ENCODE results near the gene CHMP1B. TPM values are rescaled to one million over a fixed set of nuclear protein-coding genes. Genes with fewer than 3 reads are reported as not detected.
"Not testable (repeated sequence)": the region's sequence is repeated elsewhere in the genome, so short reads cannot be mapped to it uniquely, and the experiment has no call there.

The CHMP1B gene
- total and polyA plus RNA-seq, 8 donors: 33.4 to 41.8 (median 38.7) TPM

- Histone ChIP-seq H3K9me3 (no peaks in the 10 kb centered on the region), H3K27ac (peak overlapping the region; percentile 94 to 96), H3K4me1 (peaks cover 19 to 29% of the 10 kb centered on the region in 2 donors), H3K27me3 (no peaks in the 10 kb centered on the region), H3K36me3 (no peaks in the 10 kb centered on the region), H3K4me3 (peak overlapping the region; percentile 64 to 82)
- TF ChIP-seq, protein P1, sequence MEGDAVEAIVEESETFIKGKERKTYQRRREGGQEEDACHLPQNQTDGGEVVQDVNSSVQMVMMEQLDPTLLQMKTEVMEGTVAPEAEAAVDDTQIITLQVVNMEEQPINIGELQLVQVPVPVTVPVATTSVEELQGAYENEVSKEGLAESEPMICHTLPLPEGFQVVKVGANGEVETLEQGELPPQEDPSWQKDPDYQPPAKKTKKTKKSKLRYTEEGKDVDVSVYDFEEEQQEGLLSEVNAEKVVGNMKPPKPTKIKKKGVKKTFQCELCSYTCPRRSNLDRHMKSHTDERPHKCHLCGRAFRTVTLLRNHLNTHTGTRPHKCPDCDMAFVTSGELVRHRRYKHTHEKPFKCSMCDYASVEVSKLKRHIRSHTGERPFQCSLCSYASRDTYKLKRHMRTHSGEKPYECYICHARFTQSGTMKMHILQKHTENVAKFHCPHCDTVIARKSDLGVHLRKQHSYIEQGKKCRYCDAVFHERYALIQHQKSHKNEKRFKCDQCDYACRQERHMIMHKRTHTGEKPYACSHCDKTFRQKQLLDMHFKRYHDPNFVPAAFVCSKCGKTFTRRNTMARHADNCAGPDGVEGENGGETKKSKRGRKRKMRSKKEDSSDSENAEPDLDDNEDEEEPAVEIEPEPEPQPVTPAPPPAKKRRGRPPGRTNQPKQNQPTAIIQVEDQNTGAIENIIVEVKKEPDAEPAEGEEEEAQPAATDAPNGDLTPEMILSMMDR (IDR thresholded peaks at IDR 0.05): no peak
- DNase-seq (no peak), ATAC-seq (peak; percentile 46)
- intact Hi-C loops (cut with DNase I): no loop called here
Measured at GRCh38 chr18:11850821-11851145, 430 bp upstream of the CHMP1B start.

DNA sequence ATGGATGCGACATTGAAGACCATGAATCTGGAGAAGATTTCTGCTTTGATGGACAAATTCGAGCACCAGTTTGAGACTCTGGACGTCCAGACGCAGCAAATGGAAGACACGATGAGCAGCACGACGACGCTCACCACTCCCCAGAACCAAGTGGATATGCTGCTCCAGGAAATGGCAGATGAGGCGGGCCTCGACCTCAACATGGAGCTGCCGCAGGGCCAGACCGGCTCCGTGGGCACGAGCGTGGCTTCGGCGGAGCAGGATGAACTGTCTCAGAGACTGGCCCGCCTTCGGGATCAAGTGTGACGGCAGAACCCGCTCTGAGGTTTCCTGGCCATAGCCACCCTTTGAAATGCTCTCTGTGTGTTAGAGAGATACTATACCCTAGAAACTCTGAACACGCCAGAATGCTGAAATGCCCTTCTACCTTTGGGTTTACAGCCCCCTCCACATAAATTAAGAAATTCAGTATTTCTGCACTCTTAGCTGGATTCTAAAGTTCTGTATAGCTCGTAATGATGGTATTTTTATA is 659 bp downstream of the CHMP1B start:
- H3K36me3 ChIP-seq: no peaks in the 10 kb centered on the region
- H3K9me3 ChIP-seq: no peaks in the 10 kb centered on the region
- DNase-seq: peak in 3 of 4 donors; percentile 36 to 84 (median 55)
- H3K27ac ChIP-seq: peak overlapping the region; percentile 94 to 96
- no peaks in the 10 kb centered on the region for H3K27me3 ChIP-seq
- H3K4me1 ChIP-seq: peaks cover 19 to 34% of the 10 kb centered on the region in 2 donors
- TF ChIP-seq, protein P1 (IDR thresholded peaks at IDR 0.05): no peak
- intact Hi-C loops (cut with DNase I): no loop called here
- peak; percentile 48 for ATAC-seq
- peak overlapping the region; percentile 64 to 82 for H3K4me3 ChIP-seq

- DNase-seq; H3K4me3 ChIP-seq; H3K27me3 ChIP-seq; H3K36me3 ChIP-seq; ATAC-seq; intact Hi-C loops (cut with DNase I); H3K27ac ChIP-seq; H3K9me3 ChIP-seq: not testable (repeated sequence)
- peaks cover 19 to 47% of the 10 kb centered on the region in 2 donors for H3K4me1 ChIP-seq
Measured at GRCh38 chr18:11854554-11854953, 3.3 kb downstream of the CHMP1B start.

DNA sequence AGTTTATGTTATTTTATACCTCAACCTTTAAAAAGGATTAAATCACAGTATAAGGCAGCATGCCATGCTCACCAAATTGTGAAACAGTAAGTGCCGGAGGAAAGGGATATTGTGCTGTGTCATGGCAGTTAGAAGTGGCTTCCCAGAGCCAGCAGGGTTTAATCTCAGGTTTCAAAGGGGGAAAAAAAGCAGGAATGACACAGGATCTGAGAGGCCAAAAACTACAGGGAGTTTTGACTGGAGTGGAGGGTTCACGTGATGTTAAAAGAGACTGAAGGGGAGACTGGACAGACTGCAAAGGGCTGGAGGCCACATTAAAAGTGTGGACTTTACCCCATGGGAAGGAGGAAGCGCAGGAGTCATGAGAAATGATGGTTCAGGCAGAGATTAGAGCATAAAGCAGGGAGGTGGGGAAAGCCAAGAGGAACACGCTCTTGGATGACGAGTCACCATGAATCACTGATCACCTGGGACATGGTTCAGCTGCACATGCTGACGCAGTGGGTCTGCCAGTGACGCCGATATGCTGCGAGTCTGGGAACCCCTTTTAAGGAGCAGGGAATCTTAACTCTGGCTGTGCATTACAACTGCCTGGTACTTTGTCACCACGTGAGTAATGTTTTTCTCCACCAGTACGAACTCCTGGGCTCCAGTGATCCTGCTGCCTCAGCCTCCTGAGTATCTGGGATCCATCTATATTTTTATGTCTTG is 6.1 kb downstream of the CHMP1B start:
- H3K4me1 ChIP-seq: peaks cover 17 to 43% of the 10 kb centered on the region in 2 donors
- no peak overlapping the region for H3K4me3 ChIP-seq
- H3K27me3 ChIP-seq: no peaks in the 10 kb centered on the region
- H3K27ac ChIP-seq: peak overlapping the region; percentile 37 to 65
- H3K36me3 ChIP-seq: no peaks in the 10 kb centered on the region
- intact Hi-C loops (cut with DNase I): no loop called here
- no peaks in the 10 kb centered on the region for H3K9me3 ChIP-seq
- TF ChIP-seq, protein P1 (IDR thresholded peaks at IDR 0.05): no peak
- DNase-seq: peak in 2 of 4 donors; percentile 49 to 65
- ATAC-seq: peak; percentile 75

GRCh38 chr18:11859282-11859830 is 8.1 kb downstream of the CHMP1B start:
- no peaks in the 10 kb centered on the region for H3K36me3 ChIP-seq
- H3K27me3 ChIP-seq: no peaks in the 10 kb centered on the region
- DNase-seq (no peak), ATAC-seq (no peak)
- no peak overlapping the region for H3K4me3 ChIP-seq
- H3K9me3 ChIP-seq: no peaks in the 10 kb centered on the region
- H3K27ac ChIP-seq: no peak overlapping the region
- intact Hi-C loops (cut with DNase I): no loop called here
- TF ChIP-seq, protein P1 (IDR thresholded peaks at IDR 0.05): no peak
- peaks cover 0 to 22% of the 10 kb centered on the region in 2 donors for H3K4me1 ChIP-seq
